Measurements from ENCODE around the gene POLR1C. TPM values are rescaled to one million over a fixed set of nuclear protein-coding genes. Genes with fewer than 3 reads are reported as not detected.
"Not testable (repeated sequence)": the region's sequence is repeated elsewhere in the genome, so short reads cannot be mapped to it uniquely, and the experiment has no call there.

The POLR1C gene
- total RNA-seq, 1 donor = 27.0 TPM

DNA sequence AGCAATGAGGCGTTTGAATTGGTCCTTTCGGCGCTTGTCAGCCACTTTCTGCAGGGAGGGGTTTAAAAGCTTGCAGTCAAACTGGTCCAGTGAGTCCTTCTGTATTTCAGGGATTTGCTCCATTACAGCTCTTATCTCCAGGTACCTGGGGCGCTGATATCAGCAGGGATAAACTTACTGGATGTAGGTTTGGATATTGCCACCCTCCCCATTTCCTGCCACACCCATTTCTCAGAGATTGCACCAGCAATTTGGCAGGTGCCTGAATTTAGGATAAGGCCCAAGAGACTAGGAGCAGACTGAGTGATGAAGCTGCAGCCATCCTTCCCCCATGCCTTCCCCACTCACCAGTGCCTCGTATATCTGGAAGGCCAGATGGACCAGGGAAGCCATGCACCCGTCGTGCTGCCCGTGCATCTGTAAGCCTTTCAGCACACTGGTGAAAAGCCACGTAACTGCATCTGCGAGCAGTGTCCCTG, 7.6 kb downstream of the POLR1C start:
- TF ChIP-seq, protein P1, sequence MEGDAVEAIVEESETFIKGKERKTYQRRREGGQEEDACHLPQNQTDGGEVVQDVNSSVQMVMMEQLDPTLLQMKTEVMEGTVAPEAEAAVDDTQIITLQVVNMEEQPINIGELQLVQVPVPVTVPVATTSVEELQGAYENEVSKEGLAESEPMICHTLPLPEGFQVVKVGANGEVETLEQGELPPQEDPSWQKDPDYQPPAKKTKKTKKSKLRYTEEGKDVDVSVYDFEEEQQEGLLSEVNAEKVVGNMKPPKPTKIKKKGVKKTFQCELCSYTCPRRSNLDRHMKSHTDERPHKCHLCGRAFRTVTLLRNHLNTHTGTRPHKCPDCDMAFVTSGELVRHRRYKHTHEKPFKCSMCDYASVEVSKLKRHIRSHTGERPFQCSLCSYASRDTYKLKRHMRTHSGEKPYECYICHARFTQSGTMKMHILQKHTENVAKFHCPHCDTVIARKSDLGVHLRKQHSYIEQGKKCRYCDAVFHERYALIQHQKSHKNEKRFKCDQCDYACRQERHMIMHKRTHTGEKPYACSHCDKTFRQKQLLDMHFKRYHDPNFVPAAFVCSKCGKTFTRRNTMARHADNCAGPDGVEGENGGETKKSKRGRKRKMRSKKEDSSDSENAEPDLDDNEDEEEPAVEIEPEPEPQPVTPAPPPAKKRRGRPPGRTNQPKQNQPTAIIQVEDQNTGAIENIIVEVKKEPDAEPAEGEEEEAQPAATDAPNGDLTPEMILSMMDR (IDR thresholded peaks at IDR 0.05; ENCODE audit: insufficient read depth, low read length) = no peak
- H3K4me3 ChIP-seq (ENCODE audit: low read depth, low read length) = no peak overlapping the region
- no peak for DNase-seq (ENCODE audit: low read depth)

DNA sequence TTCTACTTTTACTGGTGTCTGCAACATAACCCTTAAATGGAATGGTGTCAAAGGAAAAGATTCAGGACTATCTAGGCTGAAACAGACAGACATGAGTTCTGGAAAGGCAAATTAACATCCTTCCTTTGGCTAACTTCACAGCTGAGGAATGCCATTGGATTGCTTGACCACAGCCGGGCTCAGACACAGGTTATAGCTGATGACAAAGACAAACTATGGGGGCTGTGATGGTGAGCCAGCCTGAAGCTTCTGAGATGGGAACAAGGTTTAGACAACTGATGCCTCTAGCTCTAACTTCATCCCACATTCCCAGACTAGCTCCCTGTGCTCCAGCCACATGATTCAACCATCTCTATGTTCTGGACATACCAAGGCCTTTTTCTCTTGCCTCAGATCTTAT, 15.3 kb downstream of the POLR1C start:
- TF ChIP-seq, protein P1 (IDR thresholded peaks at IDR 0.05; ENCODE audit: insufficient read depth, low read length) = no peak
- no peak overlapping the region for H3K4me3 ChIP-seq (ENCODE audit: low read depth, low read length)
- DNase-seq (ENCODE audit: low read depth) = no peak

- not testable (repeated sequence) for H3K4me3 ChIP-seq (ENCODE audit: low read depth, low read length); DNase-seq (ENCODE audit: low read depth)
Measured at GRCh38 chr6:43538986-43539385, 22.1 kb downstream of the POLR1C start.

DNA sequence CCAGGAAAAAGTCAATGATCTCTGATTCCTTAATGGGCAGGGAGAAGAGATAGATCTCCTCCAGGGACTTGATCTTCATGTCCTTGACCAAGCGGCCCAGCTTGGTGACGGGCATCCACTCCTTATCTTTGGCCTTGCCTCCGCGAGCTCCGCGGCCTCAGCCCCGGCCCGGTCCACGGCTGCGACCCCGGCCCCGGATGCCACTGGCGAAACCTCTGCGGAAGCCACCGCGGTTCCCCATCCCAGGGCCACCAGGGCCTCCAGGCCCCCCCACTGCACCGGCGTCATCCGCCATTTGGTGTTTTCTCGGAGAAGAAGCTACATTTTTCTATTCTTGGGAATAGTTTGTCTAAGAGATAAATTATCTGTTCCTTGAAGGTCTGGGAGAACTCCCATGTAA, 22.5 kb downstream of the POLR1C start:
- not testable (repeated sequence) for DNase-seq (ENCODE audit: low read depth); H3K4me3 ChIP-seq (ENCODE audit: low read depth, low read length)

DNA sequence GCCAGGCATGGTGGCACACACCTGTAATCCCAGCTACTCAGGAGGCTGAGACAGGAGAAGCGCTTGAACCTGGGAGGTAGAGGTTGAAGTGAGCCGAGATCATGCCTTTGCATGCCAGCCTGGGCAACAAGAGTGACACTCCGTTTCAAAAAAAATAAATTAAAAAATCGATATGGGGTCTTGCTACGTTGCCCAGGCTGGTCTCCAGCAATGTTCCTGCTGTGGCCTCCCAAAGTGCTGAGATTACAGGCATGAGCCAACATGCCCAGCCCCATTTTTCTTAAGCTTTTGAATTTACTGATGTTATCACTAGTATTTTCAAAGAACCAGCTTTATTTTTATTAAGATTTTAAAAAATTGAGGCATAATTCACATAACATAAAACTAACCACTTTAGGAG, 23.6 kb downstream of the POLR1C start:
- no peak for DNase-seq (ENCODE audit: low read depth)
- TF ChIP-seq, protein P1 (IDR thresholded peaks at IDR 0.05; ENCODE audit: insufficient read depth, low read length) = no peak

GRCh38 chr6:43541774-43542471, 25.0 kb downstream of the POLR1C start:
- DNase-seq (ENCODE audit: low read depth) = no peak
- no peak overlapping the region for H3K4me3 ChIP-seq (ENCODE audit: low read depth, low read length)
- TF ChIP-seq, protein P1 (IDR thresholded peaks at IDR 0.05; ENCODE audit: insufficient read depth, low read length) = no peak

More for the DNA sequence above, 23.6 kb downstream of the POLR1C start:
- H3K4me3 ChIP-seq (ENCODE audit: low read depth, low read length) = no peak overlapping the region

GRCh38 chr6:43544461-43544860, 27.6 kb downstream of the POLR1C start:
- TF ChIP-seq, protein P1 (IDR thresholded peaks at IDR 0.05; ENCODE audit: insufficient read depth, low read length) = no peak
- no peak for DNase-seq (ENCODE audit: low read depth)

DNA sequence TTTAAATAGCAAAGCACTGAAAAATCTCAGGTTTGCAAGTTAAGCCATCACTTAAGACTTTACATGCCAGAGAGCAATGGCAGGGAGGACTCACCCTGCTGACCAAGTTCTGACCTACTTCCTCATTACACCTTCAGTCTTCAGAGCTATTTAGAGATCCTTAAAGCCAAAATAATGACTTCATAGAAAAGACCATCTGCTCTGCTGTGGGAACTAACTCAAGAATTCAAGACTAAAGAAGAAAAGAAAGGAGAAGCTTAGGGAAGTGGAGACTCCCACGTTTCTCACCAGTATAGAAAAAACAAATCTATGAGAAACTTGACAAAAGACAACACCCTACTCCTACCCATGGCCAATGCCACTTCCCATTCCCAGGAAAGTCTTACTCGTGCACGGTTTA, 30.3 kb downstream of the POLR1C start:
- no peak overlapping the region for H3K4me3 ChIP-seq (ENCODE audit: low read depth, low read length)
- TF ChIP-seq, protein P1 (IDR thresholded peaks at IDR 0.05; ENCODE audit: insufficient read depth, low read length) = no peak
- DNase-seq (ENCODE audit: low read depth) = no peak

More at GRCh38 chr6:43544461-43544860, 27.6 kb downstream of the POLR1C start:
- no peak overlapping the region for H3K4me3 ChIP-seq (ENCODE audit: low read depth, low read length)

DNA sequence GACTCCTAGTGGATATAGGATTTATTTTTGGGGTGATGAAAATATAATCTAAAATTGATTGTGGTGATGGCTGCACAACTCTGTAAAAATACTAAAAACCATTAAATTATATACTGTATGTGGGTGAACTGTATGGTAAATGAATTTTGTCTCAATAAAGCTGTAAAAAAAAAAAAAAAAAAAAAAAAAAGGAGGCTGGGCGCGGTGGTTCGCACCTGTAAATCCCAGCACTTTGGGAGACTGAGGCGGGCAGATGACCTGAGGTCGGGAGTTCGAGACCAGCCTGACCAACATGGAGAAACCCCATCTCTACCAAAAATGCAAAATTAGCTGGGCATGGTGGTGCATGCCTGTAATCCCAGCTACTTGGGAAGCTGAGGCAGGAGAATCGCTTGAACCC, 40.7 kb downstream of the POLR1C start:
- DNase-seq (ENCODE audit: low read depth); H3K4me3 ChIP-seq (ENCODE audit: low read depth, low read length): not testable (repeated sequence)

All from fibroblast of the aortic adventitia (primary cell).